HepG2 (cell line): Measurements from ENCODE around the gene UTS2R. TPM values are rescaled to one million over a fixed set of nuclear protein-coding genes. Genes with fewer than 3 reads are reported as not detected.

Source experiments
- AGO2 ChIP-seq: fragments of 200-400 bp; formaldehyde crosslinking; optimal IDR thresholded peaks from 2 replicates; pipeline ENCODE3; 2017; ENCODE audit warnings: mild to moderate bottlenecking, low read depth, low read length, moderate library complexity
- ARHGAP35 ChIP-seq: sonication (generic); formaldehyde crosslinking; IDR thresholded peaks from 2 replicates; pipeline ENCODE4 v1.9.0; 2022; ENCODE audit warnings: mild to moderate bottlenecking, inconsistent platforms, moderate library complexity, missing genetic modification reagents, borderline replicate concordance
- ATF7 ChIP-seq, 2 experiments: fragments of 450-650 bp in 1 of 2; sonication (generic) in 1 of 2; formaldehyde crosslinking in 1 of 2; IDR thresholded peaks; 2 replicates each; pipeline versions ENCODE4 v1.4.0 to v1.6.1; 2016 to 2020; ENCODE audit warnings: antibody characterized with exemption in 1 of 2, mild to moderate bottlenecking in 1 of 2, missing genetic modification reagents in 1 of 2
- DMAP1 ChIP-seq: IDR thresholded peaks from 2 replicates; pipeline ENCODE4 v1.6.1; 2016
- DRAP1 ChIP-seq: IDR thresholded peaks from 2 replicates; pipeline ENCODE4 v1.6.1; 2016; ENCODE audit warnings: missing genetic modification reagents, missing compliant biosample characterization
- FOXO1 ChIP-seq: sonication (generic); formaldehyde crosslinking; IDR thresholded peaks from 2 replicates; pipeline ENCODE4 v1.4.0; 2020; ENCODE audit warnings: missing genetic modification reagents
- KMT2B ChIP-seq: IDR thresholded peaks from 2 replicates; pipeline ENCODE4 v1.6.1; 2016; ENCODE audit warnings: missing genetic modification reagents, missing compliant biosample characterization
- SAFB2 ChIP-seq: sonication (generic); formaldehyde crosslinking; IDR thresholded peaks from 2 replicates; pipeline ENCODE4 v1.5.1; 2020; ENCODE audit warnings: missing genetic modification reagents, low read depth, mild to moderate bottlenecking, borderline replicate concordance
- TBL1XR1 ChIP-seq: fragments of 150-350 bp; IDR thresholded peaks from 2 replicates; pipeline ENCODE4 v1.6.1; 2014; ENCODE audit warnings: borderline replicate concordance, low read length; ENCODE audit not compliant: partially characterized antibody
- TFAP4 ChIP-seq: sonication (generic); IDR thresholded peaks from 2 replicates; pipeline ENCODE4 v1.6.1; 2016; ENCODE audit warnings: low read depth, borderline replicate concordance
- THAP11 ChIP-seq: IDR thresholded peaks from 2 replicates; pipeline ENCODE4 v1.6.1; 2016; ENCODE audit warnings: missing biosample characterization, missing genetic modification reagents
- U2AF2 ChIP-seq: fragments of 200-400 bp; formaldehyde crosslinking; IDR thresholded peaks from 2 replicates; pipeline ENCODE4 v1.6.1; 2017; ENCODE audit warnings: low read depth, mild to moderate bottlenecking, low read length
- ZMYM2 ChIP-seq: sonication (generic); formaldehyde crosslinking; IDR thresholded peaks from 2 replicates; pipeline ENCODE4 v1.8.0; 2022; ENCODE audit warnings: mild to moderate bottlenecking, missing genetic modification reagents
- ZNF124 ChIP-seq: sonication (generic); formaldehyde crosslinking; IDR thresholded peaks from 2 replicates; pipeline ENCODE4 v1.4.0; 2020; ENCODE audit warnings: missing genetic modification reagents
- ZNF263 ChIP-seq: sonication (generic); formaldehyde crosslinking; IDR thresholded peaks from 2 replicates; pipeline ENCODE4 v1.4.0; 2020; ENCODE audit warnings: missing genetic modification reagents
- ZNF335 ChIP-seq: sonication (generic); formaldehyde crosslinking; IDR thresholded peaks from 2 replicates; pipeline ENCODE4 v1.4.0; 2020; ENCODE audit warnings: missing genetic modification reagents
- ZNF777 ChIP-seq: sonication (generic); formaldehyde crosslinking; IDR thresholded peaks from 2 replicates; pipeline ENCODE4 v1.4.0; 2020; ENCODE audit warnings: missing genetic modification reagents
- polyA plus RNA-seq, 8 experiments: library from polyadenylated mRNA; depleted of rRNA in 3 of 8; stranded (reverse) in 7 of 8; unstranded in 1 of 8; fragments of >200 nt; fragmentation: Illumina TruSeq in 4 of 8; extraction: Trizol in 4 of 8; gene quantifications; 2 replicates each; pipeline versions ENCODE4 v1.2.1 to v1.2.3, GENCODE V29; 2011 to 2016; ENCODE audit warnings: low read depth in 4 of 8, missing spikeins in 1 of 8, mixed read lengths in 1 of 8; ENCODE audit not compliant: insufficient read depth in 1 of 8
- total RNA-seq, 5 experiments: library from RNA; depleted of rRNA; stranded (reverse); fragments of >200 nt; fragmentation: Illumina TruSeq; extraction: Trizol; gene quantifications; 2 replicates each; pipeline ENCODE4 v1.2.3, GENCODE V29; 2016; ENCODE audit warnings: low read depth in 1 of 5
- TF ChIP-seq, protein P1 (sequence below): sonication (generic); formaldehyde crosslinking; IDR thresholded peaks from 2 replicates; pipeline ENCODE4 v1.4.0; 2020; ENCODE audit warnings: missing genetic modification reagents, borderline replicate concordance
- TF ChIP-seq, protein P2 (sequence below), 2 experiments: sonication (generic) in 1 of 2; formaldehyde crosslinking in 1 of 2; IDR thresholded peaks; 2 replicates each; pipeline versions ENCODE4 v1.6.1 to v1.9.0; 2014 to 2022; ENCODE audit warnings: antibody characterized with exemption in 1 of 2, borderline replicate concordance in 1 of 2, inconsistent platforms in 1 of 2, low read depth in 1 of 2, missing genetic modification reagents in 1 of 2

The UTS2R gene
- total and polyA plus RNA-seq, 2 of the 13 experiments (the other 11 are each of a cell fraction or from before 2014, with no cell fraction given), result 0.13 to 0.15 TPM

- TF ChIP-seq, protein P1, sequence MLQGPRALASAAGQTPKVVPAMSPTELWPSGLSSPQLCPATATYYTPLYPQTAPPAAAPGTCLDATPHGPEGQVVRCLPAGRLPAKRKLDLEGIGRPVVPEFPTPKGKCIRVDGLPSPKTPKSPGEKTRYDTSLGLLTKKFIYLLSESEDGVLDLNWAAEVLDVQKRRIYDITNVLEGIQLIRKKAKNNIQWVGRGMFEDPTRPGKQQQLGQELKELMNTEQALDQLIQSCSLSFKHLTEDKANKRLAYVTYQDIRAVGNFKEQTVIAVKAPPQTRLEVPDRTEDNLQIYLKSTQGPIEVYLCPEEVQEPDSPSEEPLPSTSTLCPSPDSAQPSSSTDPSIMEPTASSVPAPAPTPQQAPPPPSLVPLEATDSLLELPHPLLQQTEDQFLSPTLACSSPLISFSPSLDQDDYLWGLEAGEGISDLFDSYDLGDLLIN (CRISPR knock-in tag), result no peak
- peak; percentile 82; the same call in 1 of the 2 replicates for TF ChIP-seq ZNF335
- 0 out of 2 replicates have a peak, but pooled peaks have one; percentile 9 for TF ChIP-seq FOXO1 (CRISPR knock-in tag)
- TF ChIP-seq THAP11, result peak; percentile 44; the same call in 1 of the 2 replicates
- no peak for TF ChIP-seq DRAP1
- no peak for TF ChIP-seq AGO2
- TF ChIP-seq, protein P2, sequence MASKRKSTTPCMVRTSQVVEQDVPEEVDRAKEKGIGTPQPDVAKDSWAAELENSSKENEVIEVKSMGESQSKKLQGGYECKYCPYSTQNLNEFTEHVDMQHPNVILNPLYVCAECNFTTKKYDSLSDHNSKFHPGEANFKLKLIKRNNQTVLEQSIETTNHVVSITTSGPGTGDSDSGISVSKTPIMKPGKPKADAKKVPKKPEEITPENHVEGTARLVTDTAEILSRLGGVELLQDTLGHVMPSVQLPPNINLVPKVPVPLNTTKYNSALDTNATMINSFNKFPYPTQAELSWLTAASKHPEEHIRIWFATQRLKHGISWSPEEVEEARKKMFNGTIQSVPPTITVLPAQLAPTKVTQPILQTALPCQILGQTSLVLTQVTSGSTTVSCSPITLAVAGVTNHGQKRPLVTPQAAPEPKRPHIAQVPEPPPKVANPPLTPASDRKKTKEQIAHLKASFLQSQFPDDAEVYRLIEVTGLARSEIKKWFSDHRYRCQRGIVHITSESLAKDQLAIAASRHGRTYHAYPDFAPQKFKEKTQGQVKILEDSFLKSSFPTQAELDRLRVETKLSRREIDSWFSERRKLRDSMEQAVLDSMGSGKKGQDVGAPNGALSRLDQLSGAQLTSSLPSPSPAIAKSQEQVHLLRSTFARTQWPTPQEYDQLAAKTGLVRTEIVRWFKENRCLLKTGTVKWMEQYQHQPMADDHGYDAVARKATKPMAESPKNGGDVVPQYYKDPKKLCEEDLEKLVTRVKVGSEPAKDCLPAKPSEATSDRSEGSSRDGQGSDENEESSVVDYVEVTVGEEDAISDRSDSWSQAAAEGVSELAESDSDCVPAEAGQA (IDR thresholded peaks at IDR 0.05; ENCODE audit: low read depth), result 0 out of 2 replicates have a peak, but pooled peaks have one; percentile 12
- TF ChIP-seq, protein P2 (CRISPR knock-in tag; IDR thresholded peaks at IDR 0.05; ENCODE audit: borderline replicate concordance), result no peak
- no peak; the same call in 1 of the 2 replicates for TF ChIP-seq SAFB2 (CRISPR knock-in tag)
- TF ChIP-seq ZNF124 (CRISPR knock-in tag), result no peak; the same call in 1 of the 2 replicates
- no peak for TF ChIP-seq ZNF777
- TF ChIP-seq ZNF263 (CRISPR knock-in tag), result peak; percentile 77
- no peak for TF ChIP-seq KMT2B (CRISPR knock-in tag)
- no peak for TF ChIP-seq TBL1XR1
- TF ChIP-seq ATF7 (IDR thresholded peaks at IDR 0.05), result no peak
- TF ChIP-seq ATF7 (CRISPR knock-in tag; IDR thresholded peaks at IDR 0.05), result no peak
- no peak for TF ChIP-seq DMAP1 (CRISPR knock-in tag)
- no peak; the same call in 1 of the 2 replicates for TF ChIP-seq ARHGAP35 (CRISPR knock-in tag)
- no peak for TF ChIP-seq TFAP4
- TF ChIP-seq U2AF2, result no peak
- no peak; the same call in 1 of the 2 replicates for TF ChIP-seq ZMYM2 (CRISPR knock-in tag)
Measured at GRCh38 chr17:82351713-82352488, 19.7 kb upstream of the UTS2R start (continued).
